Naive thymus-derived CD4-positive, alpha-beta T cell (primary cell): ENCODE results near the gene NOVA2. TPM values are rescaled to one million over a fixed set of nuclear protein-coding genes. Genes with fewer than 3 reads are reported as not detected.
A peak's percentile ranks its signal among the peaks of the same experiment; 100 is the strongest.

Experiments
- ATAC-seq: fragments of 150-1000 bp; cut with Tn5 transposase; 2 replicates; pipeline ENCODE4 v1.10.0; 2021; ENCODE audit warnings: mild to moderate bottlenecking, moderate library complexity
- CTCF ChIA-PET: fragments of 350-600 bp; sonication (Branson Sonifier 250); formaldehyde crosslinking; loops from one replicate; lab custom pipeline; 2021; ENCODE audit warnings: antibody characterized with exemption; lab: Charles Lee
- POLR2A ChIA-PET: fragments of 350-600 bp; sonication (Branson Sonifier 250); formaldehyde crosslinking; loops from one replicate; lab custom pipeline; 2021; ENCODE audit warnings: antibody characterized with exemption, inconsistent platforms; lab: Charles Lee
- DNase-seq, 9 donors: peaks; one replicate each; pipeline versions ENCODE4 v3.0.0 to v3.0.0-alpha.2; 2020 to 2022; ENCODE audit warnings: mixed read lengths in 1 of 9
- H3K27ac ChIP-seq: one replicate; pipeline ENCODE4 v1.7.0; 2013; ENCODE audit warnings: mild to moderate bottlenecking, low read depth, low read length, moderate library complexity
- H3K27me3 ChIP-seq, 2 donors: one replicate each; pipeline ENCODE4 v1.7.0; 2013; ENCODE audit warnings: low read length in 2 of 2, mild to moderate bottlenecking in 2 of 2, moderate library complexity in 2 of 2; ENCODE audit not compliant: control insufficient read depth in 2 of 2, insufficient read depth in 2 of 2
- H3K36me3 ChIP-seq, 3 experiments: 1 replicate in 2 of 3; 2 replicates in 1 of 3; pipeline ENCODE4 v1.7.0; 2013; ENCODE audit warnings: low read length in 3 of 3, mild to moderate bottlenecking in 3 of 3, moderate library complexity in 1 of 3; ENCODE audit not compliant: insufficient read depth in 3 of 3, control insufficient read depth in 2 of 3
- H3K4me1 ChIP-seq, 2 donors: one replicate each; pipeline ENCODE4 v1.7.0; 2013; ENCODE audit warnings: low read length in 2 of 2, mild to moderate bottlenecking in 2 of 2, moderate library complexity in 1 of 2; ENCODE audit not compliant: control insufficient read depth in 2 of 2, insufficient read depth in 2 of 2
- H3K4me3 ChIP-seq: 2 replicates; pipeline ENCODE4 v1.7.0; 2013; ENCODE audit warnings: mild to moderate bottlenecking, low read length
- H3K9me3 ChIP-seq, 3 experiments: 1 replicate in 2 of 3; 2 replicates in 1 of 3; pipeline ENCODE4 v1.7.0; 2013; ENCODE audit warnings: low read length in 3 of 3; ENCODE audit not compliant: control insufficient read depth in 2 of 3
- H3K27ac Mint-ChIP-seq, 9 donors: one replicate each; pipeline ENCODE4 v1.8.0; 2020 to 2022; ENCODE audit warnings: mixed read lengths in 9 of 9, mild to moderate bottlenecking in 8 of 9, moderate library complexity in 5 of 9, inconsistent platforms in 2 of 9
- H3K27me3 Mint-ChIP-seq, 5 donors: one replicate each; pipeline ENCODE4 v1.8.0; 2021 to 2022; ENCODE audit warnings: mixed read lengths in 5 of 5, mild to moderate bottlenecking in 1 of 5
- H3K36me3 Mint-ChIP-seq, 5 donors: one replicate each; pipeline ENCODE4 v1.8.0; 2020 to 2022; ENCODE audit warnings: mixed read lengths in 5 of 5, mild to moderate bottlenecking in 3 of 5, inconsistent platforms in 1 of 5
- H3K4me1 Mint-ChIP-seq, 7 donors: one replicate each; pipeline ENCODE4 v1.8.0; 2020 to 2022; ENCODE audit warnings: mixed read lengths in 7 of 7, mild to moderate bottlenecking in 3 of 7, inconsistent platforms in 1 of 7
- H3K4me3 Mint-ChIP-seq, 10 donors: one replicate each; pipeline ENCODE4 v1.8.0; 2020 to 2022; ENCODE audit warnings: mild to moderate bottlenecking in 10 of 10, mixed read lengths in 10 of 10, moderate library complexity in 6 of 10, inconsistent platforms in 2 of 10
- H3K9me3 Mint-ChIP-seq, 11 donors: one replicate each; pipeline ENCODE4 v1.8.0; 2020 to 2022; ENCODE audit warnings: mixed read lengths in 11 of 11, mild to moderate bottlenecking in 4 of 11, inconsistent platforms in 1 of 11, moderate library complexity in 1 of 11
- intact Hi-C, 2 donors: fragments of 100-400 bp; cut with micrococcal nuclease; formaldehyde crosslinking; loops; one replicate each; pipeline ENCODE4 v1.15.1; 2023
- polyA plus RNA-seq, 2 donors: library from polyadenylated mRNA; unstranded; fragments of 300-500 nt; fragmentation: Illumina TruSeq; gene quantifications; one replicate each; pipeline ENCODE4 v1.2.3, GENCODE V29; 2021
- total RNA-seq, 6 experiments: library from RNA in 5 of 6; stranded (reverse) in 5 of 6; gene quantifications; 1 replicate in 5 of 6; 2 replicates in 1 of 6; pipeline ENCODE4 v1.2.3 and lab custom pipeline; 2021 to 2026

NOVA2 gene
- total and polyA plus RNA-seq, 7 experiments from 2014 or later, result 0.19 TPM; not detected in 6

GRCh38 chr19:45889210-45889885 is 84.3 kb downstream of the NOVA2 start:
- H3K9me3 ChIP-seq, result no peaks in the 10 kb centered on the region
- H3K4me3 Mint-ChIP-seq, result no peak overlapping the region
- no peaks in the 10 kb centered on the region for H3K36me3 ChIP-seq
- H3K27me3 Mint-ChIP-seq, result no peaks in the 10 kb centered on the region
- H3K9me3 Mint-ChIP-seq, result no peaks in the 10 kb centered on the region
- intact Hi-C loops, result loop anchor here (5.0 to 10.0 kb wide), 6 partner anchors 375 to 1595 kb away; partner anchors contain the start of genes BLOC1S3 (in 1 of the 2), KPTN (in 1 of the 2), PPP1R37 (in 1 of the 2) and TOMM40 (in 1 of the 2)
- H3K27ac ChIP-seq, result no peak overlapping the region
- H3K27ac Mint-ChIP-seq, result peak overlapping the region in 4 of 9 donors; percentile 37 to 75 (median 47)
- H3K36me3 Mint-ChIP-seq, result peaks cover 0 to 4% (median 0%) of the 10 kb centered on the region in 5 donors
- no peak for DNase-seq
- POLR2A ChIA-PET, result interaction anchor here (1.7 kb wide), 1 partner anchor 12 kb away, joined by 5 read pairs; no protein-coding TSS in a partner anchor
- H3K4me1 ChIP-seq, result peaks cover 12 to 13% of the 10 kb centered on the region in 2 donors
- H3K27me3 ChIP-seq, result no peaks in the 10 kb centered on the region
- CTCF ChIA-PET, result no interaction called here
- no peak for ATAC-seq
- no peak overlapping the region for H3K4me3 ChIP-seq
- H3K4me1 Mint-ChIP-seq, result peaks cover 0 to 20% (median 10%) of the 10 kb centered on the region in 7 donors

GRCh38 chr19:45887200-45887710 is 86.4 kb downstream of the NOVA2 start:
- no peaks in the 10 kb centered on the region for H3K9me3 ChIP-seq
- Mint-ChIP-seq H3K36me3 (peaks cover 0 to 10% (median 0%) of the 10 kb centered on the region in 5 donors), H3K27me3 (no peaks in the 10 kb centered on the region), H3K9me3 (no peaks in the 10 kb centered on the region), H3K27ac (peak overlapping the region; percentile 92 to 99 (median 97)), H3K4me3 (peak overlapping the region; percentile 93 to 99 (median 97)), H3K4me1 (peaks cover 7 to 28% (median 18%) of the 10 kb centered on the region in 7 donors)
- H3K36me3 ChIP-seq, result no peaks in the 10 kb centered on the region
- CTCF ChIA-PET, result interaction anchor here (2.0 kb wide), 1 partner anchor 108 kb away, joined by 7 read pairs; the partner anchor contains the start of gene CCDC61
- intact Hi-C loops, result loop anchor here (2.0 to 10.0 kb wide), 7 partner anchors 156 to 1598 kb away; partner anchors contain the start of genes BLOC1S3 (in 1 of the 2), FBXO46 (in 1 of the 2), KPTN (in 1 of the 2) and PPP1R37 (in 1 of the 2)
- no peaks in the 10 kb centered on the region for H3K27me3 ChIP-seq
- peaks cover 15 to 33% of the 10 kb centered on the region in 2 donors for H3K4me1 ChIP-seq
- peak overlapping the region; percentile 99 for H3K4me3 ChIP-seq
- no peak for ATAC-seq
- POLR2A ChIA-PET, result interaction anchor here (1.3 to 4.2 kb wide), 2 partner anchors 15 to 107 kb away, joined by 4 to 42 read pairs; partner anchors contain the start of gene MYPOP
- no peak for DNase-seq
- peak overlapping the region; percentile 86 for H3K27ac ChIP-seq

- peaks cover 10 to 32% (median 19%) of the 10 kb centered on the region in 7 donors for H3K4me1 Mint-ChIP-seq
- CTCF ChIA-PET, result interaction anchor here (0.6 to 2.5 kb wide), 8 partner anchors 14 to 199 kb away, joined by 3 to 12 read pairs (median 5); partner anchors contain the start of genes CCDC61, FOXA3 and SYMPK
- no peaks in the 10 kb centered on the region for H3K36me3 ChIP-seq
- peaks cover 15 to 34% of the 10 kb centered on the region in 2 donors for H3K4me1 ChIP-seq
- peak overlapping the region; percentile 99 for H3K4me3 ChIP-seq
- peak overlapping the region; percentile 92 to 99 (median 97) for H3K27ac Mint-ChIP-seq
- no peaks in the 10 kb centered on the region for H3K27me3 ChIP-seq
- H3K27ac ChIP-seq, result peak overlapping the region; percentile 86
- intact Hi-C loops, result loop anchor here (1.0 to 10.0 kb wide), 19 partner anchors 16 to 1598 kb away; partner anchors contain the start of genes CCDC61 (in 2 of the 2), DMWD (in 2 of the 2), MYPOP (in 2 of the 2) and SYMPK (in 2 of the 2)
- POLR2A ChIA-PET, result interaction anchor here (0.5 to 4.2 kb wide), 8 partner anchors 15 to 1956 kb away, joined by 3 to 42 read pairs (median 4); partner anchors contain the start of genes MYPOP, SIX5 and SYMPK
- peak overlapping the region; percentile 93 to 99 (median 97) for H3K4me3 Mint-ChIP-seq
- DNase-seq (peak; percentile 76 to 93 (median 88)), ATAC-seq (peak; percentile 85)
- H3K9me3 Mint-ChIP-seq, result peaks cover 0 to 1% (median 0%) of the 10 kb centered on the region in 11 donors
- H3K27me3 Mint-ChIP-seq, result no peaks in the 10 kb centered on the region
- H3K36me3 Mint-ChIP-seq, result peaks cover 0 to 10% (median 3%) of the 10 kb centered on the region in 5 donors
- H3K9me3 ChIP-seq, result no peaks in the 10 kb centered on the region
Measured at GRCh38 chr19:45886427-45887199, 87.1 kb downstream of the NOVA2 start.

GRCh38 chr19:45885556-45886426 is 87.9 kb downstream of the NOVA2 start, which contains the start of gene IRF2BP1:
Gene IRF2BP1, minus strand, starts transcription at chr19:45886141. Its CDS starts 367 bp downstream, at chr19:45885774.
- ChIA-PET CTCF (interaction anchor here (0.6 to 2.5 kb wide), 9 partner anchors 15 to 198 kb away, joined by 3 to 12 read pairs (median 5); partner anchors contain the start of genes CCDC61, FOXA3 and SYMPK), POLR2A (interaction anchor here (0.5 to 4.2 kb wide), 8 partner anchors 16 to 1957 kb away, joined by 3 to 42 read pairs (median 4); partner anchors contain the start of genes MYPOP, SIX5 and SYMPK)
- Mint-ChIP-seq H3K4me3 (peak within 1 kb of the TSS; percentile 93 to 99 (median 97)), H3K27ac (peak within 1 kb of the TSS; percentile 92 to 99 (median 97)), H3K9me3 (peaks cover 0 to 4% (median 0%) of the 10 kb centered on the region in 11 donors), H3K27me3 (no peaks in the 10 kb centered on the region), H3K36me3 (peaks cover 0 to 10% (median 5%) of the 10 kb centered on the region in 5 donors), H3K4me1 (peaks cover 14 to 36% (median 21%) of the 10 kb centered on the region in 7 donors)
- Histone ChIP-seq H3K27me3 (no peaks in the 10 kb centered on the region), H3K36me3 (no peaks in the 10 kb centered on the region), H3K4me3 (peak within 1 kb of the TSS; percentile 99), H3K27ac (peak within 1 kb of the TSS; percentile 86), H3K4me1 (peaks cover 15 to 34% of the 10 kb centered on the region in 2 donors), H3K9me3 (no peaks in the 10 kb centered on the region)
- intact Hi-C loops, result loop anchor here (1.0 to 10.0 kb wide), 19 partner anchors 17 to 1599 kb away; partner anchors contain the start of genes CCDC61 (in 2 of the 2), DMWD (in 2 of the 2), MYPOP (in 2 of the 2) and SYMPK (in 2 of the 2)
- DNase-seq, result peak; percentile 77 to 92 (median 90)
- ATAC-seq, result peak; percentile 84
